GM20000 (cell line): ENCODE results near the gene CLCN2.

Source experiments
- DNase-seq: peaks from one replicate; pipeline ENCODE4 v3.0.0; 2012; ENCODE audit warnings: low spot score
- CTCF ChIP-seq: IDR thresholded peaks from 2 replicates; pipeline ENCODE4 v1.5.1; 2012; ENCODE audit warnings: mild to moderate bottlenecking, control low read depth; ENCODE audit errors: extremely low read depth, missing control alignments

The CLCN2 gene

GRCh38 chr3:184334470-184335158 lies 26.8 kb downstream of the CLCN2 start:
- no peak for TF ChIP-seq CTCF
- no peak for DNase-seq

- DNase-seq = no peak
- no peak for TF ChIP-seq CTCF
Measured at GRCh38 chr3:184333700-184334099, 27.7 kb downstream of the CLCN2 start.

GRCh38 chr3:184333190-184333589 lies 28.2 kb downstream of the CLCN2 start:
- TF ChIP-seq CTCF = no peak
- no peak for DNase-seq

- TF ChIP-seq CTCF = no peak
- DNase-seq = no peak
Measured at GRCh38 chr3:184332370-184333090, 28.9 kb downstream of the CLCN2 start.

GRCh38 chr3:184328516-184328915 lies 32.9 kb downstream of the CLCN2 start:
- TF ChIP-seq CTCF = no peak
- DNase-seq = no peak

- no peak for DNase-seq
Measured at GRCh38 chr3:184327171-184327570, 34.2 kb downstream of the CLCN2 start.

More at GRCh38 chr3:184327171-184327570, 34.2 kb downstream of the CLCN2 start:
- TF ChIP-seq CTCF = no peak
